ENCODE measurements around the gene WDR48.

WDR48 gene

DNA sequence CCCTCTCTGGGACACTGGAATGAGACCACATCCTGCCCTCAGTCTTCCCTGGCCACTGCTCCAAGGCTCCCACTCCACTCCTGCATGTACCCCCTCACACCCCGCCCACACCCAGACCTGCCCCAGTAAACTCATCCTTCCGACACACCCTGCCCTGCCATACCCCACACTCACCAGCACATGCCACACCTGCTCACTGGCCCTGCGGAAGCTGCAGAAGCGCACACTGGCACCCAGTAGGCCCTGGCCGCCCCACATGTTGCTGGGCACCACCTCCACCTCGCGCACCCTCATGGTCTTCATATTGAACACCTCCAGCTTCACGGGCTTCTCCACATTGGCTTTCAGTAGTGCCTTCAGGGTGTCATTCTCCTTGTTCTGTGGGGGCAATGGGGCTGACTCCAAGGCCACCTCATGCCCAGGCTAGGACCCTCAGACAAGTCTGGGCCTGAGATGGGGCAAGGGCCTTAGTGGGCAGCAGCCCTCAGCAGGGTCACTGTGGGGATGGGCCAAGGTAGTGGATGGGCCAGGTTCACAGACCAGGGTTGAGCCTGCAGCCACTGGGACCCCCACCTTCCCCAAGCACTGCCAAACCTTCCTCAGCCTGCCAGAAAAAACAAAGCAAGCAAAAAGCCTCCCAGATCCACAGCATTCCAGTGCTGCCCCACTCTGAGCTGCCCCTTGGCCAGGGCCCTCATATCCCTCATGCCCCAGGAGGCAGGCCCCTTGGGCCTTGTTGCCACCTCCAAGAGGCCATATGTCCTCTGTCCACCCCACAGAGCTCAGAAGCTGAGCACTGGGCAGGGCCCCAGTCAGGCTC lies 50.9 kb downstream of the WDR48 start:
- DNase-seq (ENCODE audit: low spot score) = no peak

DNA sequence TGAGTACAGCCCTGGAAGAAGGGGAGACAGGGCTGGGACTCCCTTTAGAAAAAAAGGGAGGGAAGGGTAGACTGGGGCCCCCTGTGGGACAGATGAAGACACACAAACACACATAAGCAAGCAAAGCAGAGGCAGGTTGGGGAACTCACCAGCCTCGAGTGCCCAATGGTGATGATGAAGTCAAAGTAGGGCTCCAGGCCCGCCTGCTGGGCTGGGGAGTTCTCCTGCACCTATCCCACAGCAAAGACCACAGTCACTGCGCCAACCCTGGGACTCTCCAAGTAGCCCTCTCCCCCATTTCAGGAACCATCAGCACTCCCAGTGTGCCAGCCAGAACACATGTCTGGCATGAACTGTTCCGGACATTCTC lies 51.5 kb downstream of the WDR48 start:
- no peak for DNase-seq (ENCODE audit: low spot score)

DNA sequence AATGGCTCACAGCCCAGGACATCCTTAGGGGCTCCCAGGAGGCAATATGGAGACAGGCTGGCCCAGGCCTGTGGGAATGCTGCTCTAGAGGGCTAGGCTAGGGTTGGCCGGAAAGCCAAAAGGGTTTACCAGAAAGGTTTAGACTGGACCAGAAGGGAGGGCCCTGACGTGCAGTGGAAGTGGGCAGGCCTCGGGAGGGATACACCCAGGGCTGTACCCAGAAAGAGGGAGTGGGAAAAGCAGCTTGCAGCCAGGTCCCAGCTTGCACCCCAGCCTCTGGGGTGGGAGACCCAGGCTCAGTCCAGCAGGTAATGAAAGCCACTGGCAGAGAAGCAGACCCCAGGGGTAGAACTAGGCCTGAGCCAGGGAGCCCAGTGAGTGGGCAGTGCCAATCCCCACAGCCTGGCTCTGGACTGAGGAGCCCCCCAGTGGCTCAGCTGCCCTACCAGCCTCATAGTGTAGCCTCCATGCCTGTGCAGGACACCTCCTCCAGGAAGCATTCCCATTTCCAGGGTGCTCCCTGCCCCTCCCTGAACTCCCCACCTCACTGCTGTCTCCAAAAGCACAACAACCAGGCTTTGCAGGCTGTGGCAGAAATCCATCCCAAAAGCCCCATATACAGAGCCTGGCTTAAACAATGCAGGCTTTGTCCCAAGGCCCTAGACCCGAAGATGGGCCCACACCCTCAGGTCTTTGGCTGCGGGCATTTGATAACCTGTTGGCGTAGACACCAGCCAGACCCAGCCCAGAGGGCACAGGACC lies 52.2 kb downstream of the WDR48 start:
- DNase-seq (ENCODE audit: low spot score) = no peak

DNA sequence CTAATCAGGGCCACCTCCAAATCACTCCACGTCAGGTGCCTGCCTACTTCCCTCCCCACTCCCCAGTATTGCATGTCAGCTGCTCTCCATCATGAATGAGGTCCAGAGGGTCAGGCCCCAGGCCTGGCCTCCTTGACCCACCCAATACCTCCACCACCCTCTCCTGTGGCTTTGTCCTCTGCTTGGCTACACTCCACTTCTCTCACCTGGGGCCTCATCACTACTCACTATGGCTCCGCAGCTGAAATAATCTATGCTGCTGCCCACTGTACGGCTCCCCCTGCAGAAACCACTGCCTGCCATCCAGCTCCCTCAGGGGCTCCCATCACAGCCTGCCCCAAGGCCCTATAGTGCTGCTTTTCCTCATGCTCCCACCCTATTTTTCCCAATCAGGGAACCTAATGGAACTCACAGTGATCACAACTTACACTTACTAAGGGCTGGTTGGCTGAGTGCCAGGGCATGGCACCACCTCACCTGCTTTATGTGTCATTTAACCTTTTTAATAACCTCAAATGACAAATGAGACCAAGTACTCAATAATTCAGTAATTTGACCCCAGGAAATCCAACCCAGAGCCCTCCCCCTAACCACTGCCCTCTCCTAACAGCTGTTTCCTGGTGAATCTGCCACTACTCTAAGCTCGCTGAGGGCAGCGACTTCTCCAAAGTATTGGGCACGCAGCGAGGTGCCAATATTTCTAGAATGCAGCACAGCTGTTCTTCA lies 53.3 kb downstream of the WDR48 start:
- no peak for DNase-seq (ENCODE audit: low spot score)

DNA sequence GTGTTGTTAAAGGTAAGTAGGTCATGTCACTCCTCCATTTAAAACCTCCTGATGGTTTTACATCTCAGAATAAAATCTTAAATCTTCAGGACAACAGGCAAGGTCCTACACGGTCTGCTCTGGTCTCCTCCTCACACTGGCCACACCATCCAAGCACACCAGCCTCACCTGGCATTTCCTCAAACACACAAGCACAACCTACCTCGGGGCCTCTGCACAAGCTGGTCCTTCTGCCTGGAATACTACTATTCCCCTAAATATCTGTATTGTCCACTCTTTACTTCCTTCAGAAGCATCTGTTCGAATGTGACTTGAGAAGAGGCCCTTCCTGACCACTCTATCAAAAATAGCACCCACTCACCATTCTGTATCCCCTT lies 53.9 kb downstream of the WDR48 start:
- no peak for DNase-seq (ENCODE audit: low spot score)

DNA sequence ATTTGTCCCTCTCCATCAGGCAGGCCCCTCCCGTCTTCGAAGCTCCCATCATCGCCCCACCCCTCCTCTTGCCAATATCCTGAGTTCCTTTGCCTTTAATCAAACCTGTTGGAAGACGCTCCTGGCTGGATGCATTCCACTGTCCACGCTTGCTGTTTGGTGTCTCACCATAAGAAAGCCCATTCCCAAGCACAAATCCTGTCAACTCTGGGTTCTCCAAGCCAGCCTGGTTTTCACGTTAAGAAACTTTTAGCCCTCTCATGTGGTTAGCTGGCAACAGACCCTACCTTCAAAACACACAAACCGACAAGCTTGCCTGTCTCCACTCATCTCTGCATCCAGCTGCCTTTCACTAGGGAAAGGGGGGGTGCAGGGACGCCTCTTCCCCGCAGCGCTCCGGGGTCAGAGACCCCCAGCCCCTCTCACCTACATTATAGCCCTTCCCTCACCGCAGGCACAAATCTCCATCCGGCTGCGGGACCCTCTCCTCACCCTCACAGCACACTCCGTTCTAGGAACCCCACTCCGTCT lies 54.5 kb downstream of the WDR48 start:
- DNase-seq (ENCODE audit: low spot score) = peak; percentile 59

DNA sequence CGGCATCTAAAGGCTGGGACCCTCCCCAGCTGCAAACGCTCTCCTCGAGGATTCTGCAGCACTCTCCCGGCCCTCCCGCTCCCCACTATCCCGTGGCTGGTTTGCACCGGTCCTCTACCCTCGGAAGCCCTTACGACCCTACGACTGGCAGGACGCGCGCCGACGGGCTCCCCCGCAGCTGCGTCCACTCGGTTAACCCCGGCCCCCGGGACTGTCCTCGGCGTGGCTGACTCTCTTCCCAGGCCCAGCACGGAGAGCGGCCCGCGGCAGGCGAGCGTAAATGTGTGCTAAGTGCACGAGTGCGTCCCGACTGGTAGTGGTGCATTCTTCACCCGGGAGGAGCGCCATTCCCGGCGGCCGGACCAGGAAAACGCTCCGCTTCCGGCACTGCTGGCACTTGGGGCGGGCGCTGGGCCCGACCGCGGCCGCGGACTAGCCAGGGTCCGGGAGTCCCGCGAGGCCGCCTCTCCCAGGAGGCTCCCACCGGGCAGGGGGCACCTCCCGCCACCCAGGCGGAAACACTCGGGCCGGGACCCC lies 55.1 kb downstream of the WDR48 start:
- peak; percentile 90 for DNase-seq (ENCODE audit: low spot score)

DNA sequence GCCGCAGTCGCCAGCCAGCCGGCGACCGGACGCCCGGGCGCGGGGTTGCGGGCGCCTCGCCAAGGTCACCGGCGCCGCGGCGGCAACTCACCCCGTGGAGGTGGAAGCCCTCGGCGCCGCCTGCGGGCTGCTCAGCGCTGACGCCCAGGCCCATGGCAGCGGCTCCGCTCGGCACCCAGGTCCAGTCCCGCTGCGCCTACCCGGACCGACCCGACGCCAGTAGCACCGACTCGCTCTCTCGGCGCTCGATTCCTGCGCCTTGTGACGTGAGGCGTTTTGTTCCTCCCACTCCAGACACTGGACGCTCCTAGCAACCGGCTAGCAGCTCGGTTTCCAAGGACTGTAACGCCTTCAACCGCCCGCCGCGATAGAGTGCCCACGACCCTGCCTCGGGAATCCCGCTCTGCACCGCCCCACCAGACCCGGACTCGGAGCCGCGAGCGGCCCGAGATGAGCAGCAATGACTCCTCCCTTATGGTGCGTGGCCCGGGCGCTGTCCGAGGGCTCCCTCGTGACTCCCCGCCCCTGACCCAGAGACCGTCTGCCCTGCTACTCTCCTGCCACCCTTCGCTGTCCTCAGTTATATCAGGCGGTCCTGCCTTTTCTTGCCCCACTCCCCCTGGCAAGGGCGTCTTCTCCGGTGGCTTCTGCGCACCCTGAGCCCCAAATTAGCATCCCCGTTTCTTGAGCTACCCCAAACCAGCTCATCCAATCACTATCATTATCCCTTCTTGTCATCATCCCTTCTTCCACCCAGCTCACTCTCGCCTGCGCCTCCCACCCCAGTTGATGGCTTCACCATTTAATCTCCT lies 55.8 kb downstream of the WDR48 start, which contains the start of the genes GORASP1 and TTC21A:
TSS of gene GORASP1 (minus strand) at position 240 of the 812 bp plus-strand sequence. CDS start at position 154, 86 bp downstream.
TSS of gene TTC21A (plus strand) at position 293 of the 812 bp plus-strand sequence. CDS start at position 451, 158 bp downstream.
- DNase-seq (ENCODE audit: low spot score) = peak; percentile 96

DNA sequence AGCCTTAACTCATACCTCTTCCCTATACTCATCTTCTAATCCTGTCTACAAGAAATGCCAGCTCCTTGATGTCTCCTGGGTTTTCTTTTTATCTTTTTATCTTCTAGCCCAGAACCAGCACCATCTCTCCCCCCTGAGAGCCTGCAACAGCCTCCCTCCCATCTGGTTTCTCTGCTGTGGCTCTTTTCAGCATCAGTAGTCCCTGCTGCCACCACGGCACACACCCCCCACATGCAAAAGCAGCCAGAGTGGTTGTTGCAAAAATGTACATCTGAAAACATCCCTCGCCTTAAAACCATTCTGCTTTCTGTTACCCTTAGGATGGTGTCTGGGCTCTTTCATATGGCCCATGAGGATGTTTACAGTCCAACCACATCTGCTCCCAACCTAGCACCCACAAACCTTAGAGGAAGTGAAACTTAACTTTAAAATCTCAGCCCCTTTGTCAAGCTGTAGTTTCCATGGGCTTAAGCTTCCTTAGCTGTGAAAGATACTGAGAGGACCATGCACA lies 56.4 kb downstream of the WDR48 start:
- DNase-seq (ENCODE audit: low spot score) = no peak

DNA sequence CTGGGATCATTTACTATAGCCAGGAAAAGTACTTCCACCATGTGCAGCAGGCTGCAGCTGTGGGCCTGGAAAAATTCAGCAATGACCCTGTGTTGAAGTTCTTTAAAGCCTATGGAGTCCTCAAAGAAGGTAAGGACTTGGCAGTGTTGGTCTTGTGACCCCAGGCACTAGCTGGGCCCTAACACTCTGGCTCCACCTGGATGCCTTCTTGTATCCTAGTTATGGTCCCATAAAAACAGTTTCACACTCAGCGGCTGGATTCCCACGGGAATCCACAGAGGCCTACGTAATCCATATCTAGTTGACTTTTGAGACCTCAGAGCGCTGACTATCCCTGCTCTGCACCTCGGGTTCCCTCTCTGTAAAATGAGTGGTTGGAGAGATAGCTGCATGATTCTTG lies 57.3 kb downstream of the WDR48 start:
- DNase-seq (ENCODE audit: low spot score) = no peak

DNA sequence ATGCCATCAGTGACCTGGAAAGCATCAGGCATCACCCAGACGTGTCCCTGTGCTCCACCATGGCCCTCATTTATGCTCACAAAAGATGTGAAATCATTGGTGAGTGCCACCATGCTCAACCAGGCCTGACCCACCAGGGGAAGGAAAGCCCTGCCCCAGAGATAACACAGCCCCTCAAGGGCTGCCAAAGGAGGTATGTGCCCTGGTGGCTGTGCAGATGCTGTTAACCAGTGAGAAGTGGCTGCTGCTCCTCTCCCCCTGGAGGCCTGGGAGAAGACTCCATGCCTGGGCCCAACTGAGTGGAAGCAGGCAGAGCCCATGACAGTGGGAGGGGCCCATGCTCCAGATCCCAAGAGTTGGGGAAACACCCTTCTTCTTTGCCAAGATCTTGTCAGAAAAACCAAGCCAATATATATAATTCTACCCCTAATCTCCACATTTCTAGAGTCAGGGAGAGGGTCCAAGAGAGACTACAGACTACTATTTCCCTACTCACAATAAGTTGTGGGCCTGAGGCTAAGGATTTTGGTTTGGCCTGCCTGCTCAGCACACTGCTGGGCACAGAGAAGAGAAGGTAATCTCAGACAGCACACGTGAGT lies 58.3 kb downstream of the WDR48 start:
- DNase-seq (ENCODE audit: low spot score) = no peak

DNA sequence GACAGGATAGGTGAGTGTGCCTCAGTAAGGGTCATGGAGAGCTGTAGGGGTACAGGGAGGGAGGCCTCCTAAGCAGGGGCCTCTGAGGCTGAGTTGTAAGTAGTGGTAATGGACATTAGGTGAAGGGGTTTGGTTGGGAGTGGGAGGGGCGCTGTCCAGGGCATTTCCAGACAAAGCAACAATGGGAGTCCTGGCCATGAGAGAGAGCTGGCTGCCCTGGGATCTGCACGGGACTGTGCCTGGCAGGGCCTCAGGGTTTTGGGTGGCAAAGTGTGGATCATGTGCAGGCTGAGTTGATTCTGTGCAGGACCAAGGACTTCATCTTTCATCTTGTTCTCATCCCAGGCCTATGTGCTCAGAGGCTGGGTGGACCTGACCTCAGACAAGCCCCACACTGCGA lies 60.3 kb downstream of the WDR48 start:
- no peak for DNase-seq (ENCODE audit: low spot score)

DNA sequence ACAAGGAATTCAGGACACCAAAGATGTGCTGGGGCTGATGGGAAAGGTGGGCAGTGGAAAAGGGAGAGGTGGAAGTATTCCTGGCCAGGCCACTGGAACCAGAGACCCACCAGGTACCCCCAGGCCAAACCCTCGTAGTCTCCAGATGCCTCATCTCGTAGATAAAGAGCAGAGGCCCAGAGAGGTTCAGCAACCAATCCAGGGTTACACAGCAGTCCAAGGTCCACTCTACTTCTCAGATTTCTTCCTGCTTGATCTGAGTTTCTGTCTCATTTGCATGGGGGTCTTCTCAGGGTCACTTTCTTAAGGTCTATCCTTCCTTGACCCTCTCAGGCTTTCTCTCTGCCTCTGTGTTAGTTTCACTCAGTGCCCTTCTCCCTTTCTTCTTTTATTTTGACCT lies 60.7 kb downstream of the WDR48 start:
- no peak for DNase-seq (ENCODE audit: low spot score)

DNA sequence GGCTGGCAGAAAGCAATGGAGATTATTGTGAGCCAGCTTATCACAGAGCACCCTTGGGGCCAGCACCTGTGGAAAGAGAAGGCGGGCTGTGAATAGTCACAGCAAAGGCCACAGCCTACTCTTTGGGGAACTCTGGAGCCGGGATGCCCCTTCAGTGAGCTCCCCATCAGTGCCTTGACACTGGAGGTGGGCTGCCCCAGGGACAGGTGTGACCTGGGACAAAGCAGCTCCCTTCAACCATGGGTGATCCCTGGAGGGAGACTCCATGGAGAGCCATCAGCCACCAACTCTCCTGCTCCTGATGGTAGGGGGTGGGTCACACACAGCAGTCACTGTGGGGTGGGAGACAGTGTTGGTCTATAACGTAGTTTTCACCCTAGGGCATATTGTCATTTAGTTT lies 61.5 kb downstream of the WDR48 start:
- DNase-seq (ENCODE audit: low spot score) = no peak

DNA sequence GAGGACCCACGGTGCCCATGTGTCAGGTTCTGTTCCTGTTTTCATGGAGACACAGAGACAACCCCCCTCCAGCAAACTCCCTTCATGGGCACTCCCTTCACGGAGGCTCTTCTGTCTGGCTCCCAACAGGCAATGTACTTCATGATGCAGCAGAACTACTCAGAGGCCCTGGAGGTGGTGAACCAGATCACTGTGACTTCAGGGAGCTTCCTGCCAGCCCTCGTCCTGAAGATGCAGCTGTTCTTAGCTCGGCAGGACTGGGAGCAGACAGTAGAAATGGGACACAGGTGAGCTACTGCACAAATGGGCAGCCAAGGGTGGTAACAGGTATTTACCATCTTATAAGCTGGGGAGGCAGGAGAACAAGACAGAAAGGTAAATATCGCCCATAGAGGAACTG lies 62.6 kb downstream of the WDR48 start:
- DNase-seq (ENCODE audit: low spot score) = no peak

DNA sequence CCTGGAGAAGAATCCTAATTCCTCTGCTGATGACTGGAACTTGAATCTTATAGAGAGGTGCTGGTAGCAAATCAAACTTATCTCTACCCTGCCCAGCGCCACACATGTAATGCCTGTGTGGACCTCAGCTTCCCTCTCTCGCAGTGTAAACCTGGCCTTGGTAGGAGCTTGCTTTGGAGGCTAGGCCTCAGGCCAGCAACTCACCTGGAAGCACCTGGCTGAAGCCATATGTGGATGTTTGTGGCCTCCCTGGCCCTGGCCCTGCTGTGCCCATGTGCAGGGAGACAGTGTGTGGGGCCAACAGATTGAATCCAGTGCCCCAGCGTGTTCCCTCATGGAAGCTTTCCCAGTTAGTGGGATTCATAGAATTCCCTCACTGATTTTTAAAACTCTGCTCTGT lies 64.1 kb downstream of the WDR48 start:
- DNase-seq (ENCODE audit: low spot score) = no peak

DNA sequence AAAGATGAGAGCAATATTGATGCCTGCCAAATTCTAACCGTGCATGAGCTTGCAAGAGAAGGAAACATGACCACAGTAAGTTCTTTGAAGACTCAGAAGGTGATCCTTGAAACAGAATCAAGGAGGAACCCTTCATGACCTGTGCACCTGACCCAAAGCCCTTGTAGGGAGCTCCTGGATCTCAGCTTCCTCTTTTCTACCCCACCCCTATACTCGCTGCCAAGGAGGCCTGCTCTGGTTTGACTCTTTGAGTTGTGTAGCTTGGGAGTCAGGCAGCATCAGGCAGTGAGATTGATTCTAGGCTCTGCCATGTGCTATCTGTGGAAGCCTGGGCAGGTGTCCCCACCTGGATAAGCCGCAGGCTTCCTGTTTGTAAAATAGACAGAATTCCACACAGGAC lies 66.3 kb downstream of the WDR48 start:
- no peak for DNase-seq (ENCODE audit: low spot score)

DNA sequence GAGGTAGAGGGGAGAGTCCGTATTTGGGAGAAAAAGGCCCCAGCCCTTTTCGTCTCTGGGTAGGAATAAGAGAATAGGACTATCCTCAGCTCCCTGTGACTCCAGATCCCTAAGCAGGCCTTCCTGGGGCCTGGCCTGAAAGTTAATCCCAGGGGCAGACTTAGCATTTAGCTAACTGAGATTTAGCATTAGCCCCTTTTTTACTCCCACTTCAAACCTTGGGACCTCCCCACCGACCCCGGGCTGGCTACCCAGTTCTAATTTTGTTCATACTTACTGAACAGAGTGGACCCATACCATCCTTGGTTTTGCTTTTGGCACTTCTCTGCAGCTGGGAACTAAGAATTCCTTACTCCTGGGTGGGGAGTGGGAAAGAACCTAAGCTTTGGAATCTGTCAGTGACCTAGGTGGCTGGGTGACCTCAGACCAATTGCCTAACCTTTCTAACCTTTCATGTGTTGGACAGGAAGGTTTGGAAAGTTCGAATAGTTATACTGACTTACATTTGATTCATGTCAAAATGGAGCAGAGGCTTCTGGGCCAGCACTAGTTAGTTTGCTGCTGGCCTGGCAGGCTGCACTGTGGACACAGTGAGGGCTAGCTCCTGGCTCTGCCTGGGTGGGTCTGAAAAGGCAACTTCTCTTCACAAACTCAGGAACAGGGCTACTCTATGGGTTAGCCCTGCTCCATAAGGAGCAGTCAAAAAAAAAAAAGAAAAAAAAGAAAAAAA lies 67.3 kb downstream of the WDR48 start:
- no peak for DNase-seq (ENCODE audit: low spot score)

DNA sequence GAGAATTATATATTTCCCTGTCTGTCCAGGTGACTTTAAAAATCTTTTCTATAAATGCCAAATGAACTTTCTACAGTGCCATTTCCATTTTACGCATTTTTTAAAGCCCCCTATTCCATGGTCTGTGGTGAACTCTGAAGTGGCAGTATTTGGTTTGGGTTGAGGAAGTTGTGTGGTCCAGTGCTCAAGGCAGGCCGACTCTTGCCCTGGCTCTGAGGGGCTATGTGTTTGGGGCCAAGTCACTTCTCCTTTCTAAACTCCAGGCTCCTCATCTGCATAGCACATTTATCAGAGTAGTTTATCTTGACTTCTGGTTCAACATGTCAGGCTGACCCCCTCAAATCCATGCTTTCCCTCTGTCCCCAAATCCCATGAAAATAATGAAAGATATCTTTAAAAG lies 69.8 kb downstream of the WDR48 start:
- DNase-seq (ENCODE audit: low spot score) = no peak

DNA sequence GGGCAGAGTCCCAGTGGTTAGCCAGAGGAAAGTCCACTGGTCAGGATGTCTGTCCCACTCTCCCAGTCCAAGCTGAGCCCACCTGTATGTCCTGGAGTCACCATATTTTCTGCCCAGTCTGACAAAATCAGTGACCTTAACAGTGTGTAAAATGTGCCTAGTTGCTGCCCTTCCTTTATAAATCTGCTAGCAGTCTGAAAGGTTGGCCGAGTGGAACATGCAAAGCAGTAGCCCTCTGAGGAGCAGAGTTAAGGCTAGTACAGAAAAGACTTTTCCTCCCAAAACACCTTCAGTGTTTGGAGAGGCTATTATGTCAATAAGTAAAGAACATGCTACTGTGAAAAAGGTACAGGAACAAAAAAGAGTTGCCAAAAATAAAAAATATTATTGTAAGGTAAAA lies 71.0 kb downstream of the WDR48 start:
- no peak for DNase-seq (ENCODE audit: low spot score)

Measured in GM03348 (cell line).